HG03139 (cell line): ENCODE data around the gene UBALD1.

Experiments
- ATAC-seq: cut with Tn5 transposase; IDR thresholded peaks from one replicate; pipeline ENCODE4 v1.9.1; 2021; ENCODE audit not compliant: unreplicated experiment

The UBALD1 gene

GRCh38 chr16:4646773-4647643 is 32.3 kb upstream of the UBALD1 start:
- no peak for ATAC-seq

GRCh38 chr16:4641895-4642294 is 27.2 kb upstream of the UBALD1 start:
- ATAC-seq = no peak

GRCh38 chr16:4641306-4641687 is 26.6 kb upstream of the UBALD1 start:
- no peak for ATAC-seq

- ATAC-seq = no peak
Measured at GRCh38 chr16:4640572-4641305, 26.1 kb upstream of the UBALD1 start.

GRCh38 chr16:4639899-4640509 is 25.3 kb upstream of the UBALD1 start:
- ATAC-seq = no peak

GRCh38 chr16:4637501-4638166 is 22.9 kb upstream of the UBALD1 start:
- ATAC-seq = no peak

GRCh38 chr16:4636196-4636595 is 21.5 kb upstream of the UBALD1 start:
- ATAC-seq = no peak

GRCh38 chr16:4634768-4635167 is 20.1 kb upstream of the UBALD1 start:
- no peak for ATAC-seq

GRCh38 chr16:4633910-4634635 is 19.4 kb upstream of the UBALD1 start:
- no peak for ATAC-seq

GRCh38 chr16:4631444-4631843 is 16.8 kb upstream of the UBALD1 start:
- ATAC-seq = no peak

GRCh38 chr16:4628283-4628682 is 13.6 kb upstream of the UBALD1 start:
- no peak for ATAC-seq

GRCh38 chr16:4626396-4626795 is 11.7 kb upstream of the UBALD1 start:
- no peak for ATAC-seq

- peak; percentile 16 for ATAC-seq
Measured at GRCh38 chr16:4625560-4626159, 11.0 kb upstream of the UBALD1 start.

GRCh38 chr16:4624827-4625559 is 10.3 kb upstream of the UBALD1 start:
- peak; percentile 45 for ATAC-seq

GRCh38 chr16:4624015-4624826 is 9.5 kb upstream of the UBALD1 start, which contains the start of gene MGRN1:
Gene MGRN1, plus strand, starts transcription at chr16:4624826. Its CDS starts 135 bp downstream, at chr16:4624961.
- peak; percentile 67 for ATAC-seq

- no peak for ATAC-seq
Measured at GRCh38 chr16:4623593-4623992, 8.9 kb upstream of the UBALD1 start.

- ATAC-seq = no peak
Measured at GRCh38 chr16:4618645-4619418, 4.1 kb upstream of the UBALD1 start.

- ATAC-seq = no peak
Measured at GRCh38 chr16:4617880-4618279, 3.2 kb upstream of the UBALD1 start.
